HG03095 (cell line): ENCODE measurements around the gene LRG1.
"Not testable (repeated sequence)": the region's sequence is repeated elsewhere in the genome, so short reads cannot be mapped to it uniquely, and the experiment has no call there.

Experiments
- ATAC-seq: cut with Tn5 transposase; IDR thresholded peaks from one replicate; pipeline ENCODE4 v1.9.1; 2021; ENCODE audit warnings: moderate library complexity; ENCODE audit not compliant: unreplicated experiment

The LRG1 gene

GRCh38 chr19:4553092-4553695 lies 13.4 kb upstream of the LRG1 start:
- no peak for ATAC-seq

- no peak for ATAC-seq
Measured at GRCh38 chr19:4552525-4552819, 12.6 kb upstream of the LRG1 start.

- ATAC-seq = no peak
Measured at GRCh38 chr19:4550479-4551050, 10.7 kb upstream of the LRG1 start.

- no peak for ATAC-seq
Measured at GRCh38 chr19:4550018-4550417, 10.2 kb upstream of the LRG1 start.

GRCh38 chr19:4548238-4548584 lies 8.4 kb upstream of the LRG1 start:
- ATAC-seq = no peak

- ATAC-seq = no peak
Measured at GRCh38 chr19:4547303-4548237, 7.7 kb upstream of the LRG1 start.

GRCh38 chr19:4543842-4544647 lies 4.2 kb upstream of the LRG1 start:
- ATAC-seq = no peak

- ATAC-seq = no peak
Measured at GRCh38 chr19:4542896-4543841, 3.3 kb upstream of the LRG1 start.

- ATAC-seq = not testable (repeated sequence)
Measured at GRCh38 chr19:4541806-4542145, 1.9 kb upstream of the LRG1 start.

- no peak for ATAC-seq
Measured at GRCh38 chr19:4541114-4541805, 1.4 kb upstream of the LRG1 start.

GRCh38 chr19:4539169-4539692 lies 605 bp downstream of the LRG1 start:
- ATAC-seq = no peak

GRCh38 chr19:4538601-4538954 lies 1.3 kb downstream of the LRG1 start:
- ATAC-seq = no peak

GRCh38 chr19:4537953-4538600 lies 1.8 kb downstream of the LRG1 start:
- ATAC-seq = no peak

- ATAC-seq = no peak
Measured at GRCh38 chr19:4536798-4537197, 3.0 kb downstream of the LRG1 start.

- no peak for ATAC-seq
Measured at GRCh38 chr19:4534836-4535658, 4.8 kb downstream of the LRG1 start, which contains the start of gene PLIN5. Gene PLIN5 (minus strand): TSS chr19:4535224. CDS start chr19:4534074, 1,150 bp downstream.

- no peak for ATAC-seq
Measured at GRCh38 chr19:4533835-4534424, 5.9 kb downstream of the LRG1 start.

- ATAC-seq = no peak
Measured at GRCh38 chr19:4533334-4533733, 6.5 kb downstream of the LRG1 start.
